NCI-H187 (cell line): ENCODE measurements around the gene MYEOV.

ENCODE experiments used
- DNase-seq, 2 experiments: peaks; one replicate each; lab custom pipeline; 2025; lab: John Stamatoyannopoulos, UW

The MYEOV gene

DNA sequence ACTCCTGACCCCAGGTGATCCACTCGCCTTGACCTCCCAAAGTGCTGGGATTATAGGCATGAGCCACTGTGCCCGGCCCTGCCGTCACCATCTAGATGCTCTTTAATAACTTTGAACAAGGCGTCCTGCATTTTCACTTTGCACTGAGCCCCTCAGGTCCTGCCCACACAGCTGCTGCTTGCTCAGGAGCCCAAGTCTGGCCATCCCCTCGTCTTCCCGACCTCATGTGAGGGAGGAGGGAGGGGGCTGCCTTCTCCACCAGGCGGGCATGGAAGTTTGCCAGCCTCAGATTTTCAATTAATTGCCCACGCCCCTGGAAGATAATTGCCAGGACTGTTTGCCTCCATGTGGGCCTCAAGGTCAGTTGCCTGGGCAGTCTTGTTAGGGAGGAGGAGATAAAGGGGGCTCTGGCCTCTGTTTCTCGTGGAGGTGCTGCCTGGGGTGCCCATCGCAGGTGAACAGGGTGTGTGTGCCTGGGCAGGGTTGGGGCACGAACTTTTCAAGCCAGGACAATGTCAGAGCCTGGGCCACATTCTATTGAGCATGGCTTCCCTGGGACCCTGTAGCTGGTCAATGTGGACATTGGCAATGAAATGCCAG, 27.9 kb upstream of the MYEOV start:
- DNase-seq = no peak

- DNase-seq = no peak
These were observed 26.6 kb upstream of the MYEOV start for GRCh38 chr11:69267395-69267805.

DNA sequence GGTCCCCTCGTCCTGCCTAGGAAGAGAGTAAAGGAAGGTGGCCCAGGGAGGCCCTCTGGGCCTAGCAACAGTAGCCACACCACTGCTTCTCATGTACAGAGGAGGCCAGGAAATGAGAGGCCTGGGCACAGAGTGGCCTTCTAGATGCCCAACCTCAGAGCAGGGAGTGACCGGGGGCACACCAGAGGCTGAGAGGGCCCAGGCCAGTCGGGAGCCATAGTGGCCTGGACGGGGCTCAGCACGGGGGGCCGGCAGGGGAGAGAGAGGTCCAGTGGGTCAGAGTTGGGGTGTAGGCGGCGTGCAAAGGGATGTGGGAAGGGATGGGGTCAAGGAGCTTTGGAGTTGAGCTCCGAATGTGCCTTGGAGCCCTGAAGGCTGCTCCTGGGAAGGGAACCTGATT, 25.0 kb upstream of the MYEOV start:
- DNase-seq = no peak

DNA sequence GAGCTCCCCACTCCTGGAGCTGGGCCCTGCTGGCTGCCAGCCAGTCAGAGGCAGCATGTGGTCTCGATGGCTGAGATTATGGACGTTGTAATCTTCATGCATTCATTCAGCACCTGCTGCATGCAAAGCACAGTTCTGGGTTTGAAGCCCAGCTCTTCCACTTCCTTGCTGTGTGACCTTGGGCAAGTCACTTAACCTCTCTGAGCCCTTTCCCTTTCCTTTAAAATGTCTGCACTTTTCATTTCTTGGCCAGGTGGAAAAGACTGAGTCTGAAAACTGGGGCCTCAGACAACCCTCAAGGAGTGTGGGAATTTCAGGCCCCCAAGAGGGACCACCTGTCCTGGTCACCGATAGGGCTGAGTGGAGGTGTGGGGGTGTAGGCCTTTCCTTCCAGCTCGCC, 24.6 kb upstream of the MYEOV start:
- no peak for DNase-seq

GRCh38 chr11:69269926-69270697, 23.8 kb upstream of the MYEOV start:
- no peak for DNase-seq

DNA sequence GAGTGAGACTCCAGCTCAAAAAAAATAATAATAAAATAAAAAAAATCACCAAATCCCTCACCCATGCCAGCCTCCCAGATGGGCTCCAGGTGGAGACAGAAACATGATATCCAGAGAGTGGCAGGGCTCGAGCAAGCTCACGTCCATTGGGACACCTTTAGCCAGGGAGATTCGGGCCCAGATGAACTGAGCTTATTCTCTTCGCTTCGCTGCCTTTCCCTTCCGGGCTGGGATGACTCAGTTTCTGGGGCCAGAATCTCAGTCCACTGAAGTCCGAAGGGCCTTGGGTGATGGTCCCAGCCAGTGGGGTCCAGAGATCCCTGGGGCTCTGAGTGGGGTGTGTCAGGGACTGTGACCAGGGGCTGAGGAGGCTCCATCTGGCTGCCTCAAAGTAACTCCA, 23.0 kb upstream of the MYEOV start:
- DNase-seq = no peak

GRCh38 chr11:69272055-69272454, 21.9 kb upstream of the MYEOV start:
- DNase-seq = no peak

- DNase-seq = no peak
These were observed 21.0 kb upstream of the MYEOV start for GRCh38 chr11:69272831-69273485.

DNA sequence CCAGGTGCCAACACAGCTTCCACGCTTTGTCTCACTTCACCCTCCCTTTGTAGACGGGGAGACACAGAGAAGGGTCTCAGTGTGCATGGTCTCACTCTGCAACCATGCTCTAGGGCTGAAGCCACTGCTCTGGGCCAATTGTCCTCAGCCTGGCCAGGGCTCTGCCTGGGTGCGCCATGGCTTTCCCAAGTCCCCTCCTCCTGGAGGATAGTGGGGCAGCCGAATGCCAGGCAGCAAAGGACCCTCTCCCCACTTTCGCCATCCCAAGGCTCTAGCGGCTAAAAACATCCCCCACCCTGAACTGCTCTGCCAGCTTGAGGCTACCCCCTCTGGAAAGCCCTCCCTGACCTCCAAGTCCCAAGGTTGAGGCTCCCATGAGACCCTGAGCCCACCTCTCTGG, 20.4 kb upstream of the MYEOV start:
- DNase-seq = no peak

GRCh38 chr11:69274531-69275016, 19.4 kb upstream of the MYEOV start:
- no peak for DNase-seq

- no peak for DNase-seq
These were observed 18.8 kb upstream of the MYEOV start for GRCh38 chr11:69275178-69275577.

DNA sequence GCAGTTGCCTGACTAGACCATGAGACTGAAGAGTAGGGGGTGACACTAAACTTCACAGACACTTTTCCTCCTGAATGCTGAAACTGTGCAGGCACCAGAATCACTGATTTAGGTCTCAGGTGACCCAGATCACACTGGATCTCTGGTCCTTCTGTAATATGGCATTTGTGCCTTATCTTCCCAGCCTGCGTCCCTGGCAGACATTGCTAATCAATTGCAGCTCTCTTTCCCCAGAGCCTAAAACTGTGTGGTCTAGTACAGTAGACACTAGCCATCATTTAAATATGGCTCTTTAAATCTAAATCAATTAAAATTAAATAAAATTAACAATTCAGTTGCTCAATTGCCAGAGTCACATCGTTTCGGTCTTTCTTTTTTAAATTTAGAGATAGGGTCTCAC, 17.8 kb upstream of the MYEOV start:
- DNase-seq = no peak

DNA sequence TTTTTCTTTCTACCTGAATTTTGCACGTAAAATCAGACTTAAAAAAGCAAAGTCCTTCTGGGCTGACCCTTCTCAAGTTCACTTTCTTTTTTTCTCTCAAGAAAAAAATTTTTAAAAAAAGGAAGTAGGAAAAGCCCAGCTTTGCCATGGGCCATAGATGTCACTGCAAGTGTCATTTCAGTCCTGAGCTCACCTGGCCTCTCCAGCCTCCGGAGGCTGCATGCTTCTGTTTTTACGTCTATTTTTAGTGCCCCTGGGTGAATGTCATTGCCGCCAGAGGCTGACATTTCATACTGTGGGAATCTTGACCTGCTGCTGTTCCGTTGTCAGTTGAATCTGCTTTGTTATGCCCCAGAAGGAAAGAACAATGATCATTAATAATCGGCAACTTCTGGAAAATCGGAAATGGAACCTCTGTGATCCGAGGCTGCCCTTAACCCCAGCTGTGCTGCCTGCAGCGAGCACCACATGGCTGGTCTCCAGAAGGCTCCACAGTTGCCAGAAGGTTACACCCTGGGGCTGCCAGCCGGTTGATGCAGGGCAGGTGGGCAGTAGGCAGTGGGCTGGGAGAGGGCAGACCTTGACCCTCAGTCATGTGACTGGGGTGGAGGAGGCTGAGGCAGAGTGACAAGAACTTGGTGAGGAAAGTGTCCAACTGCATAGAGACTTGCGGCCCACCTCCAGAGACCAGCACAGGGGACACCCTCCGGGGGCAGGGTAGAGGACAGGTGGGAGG, 16.7 kb upstream of the MYEOV start:
- DNase-seq = no peak

DNA sequence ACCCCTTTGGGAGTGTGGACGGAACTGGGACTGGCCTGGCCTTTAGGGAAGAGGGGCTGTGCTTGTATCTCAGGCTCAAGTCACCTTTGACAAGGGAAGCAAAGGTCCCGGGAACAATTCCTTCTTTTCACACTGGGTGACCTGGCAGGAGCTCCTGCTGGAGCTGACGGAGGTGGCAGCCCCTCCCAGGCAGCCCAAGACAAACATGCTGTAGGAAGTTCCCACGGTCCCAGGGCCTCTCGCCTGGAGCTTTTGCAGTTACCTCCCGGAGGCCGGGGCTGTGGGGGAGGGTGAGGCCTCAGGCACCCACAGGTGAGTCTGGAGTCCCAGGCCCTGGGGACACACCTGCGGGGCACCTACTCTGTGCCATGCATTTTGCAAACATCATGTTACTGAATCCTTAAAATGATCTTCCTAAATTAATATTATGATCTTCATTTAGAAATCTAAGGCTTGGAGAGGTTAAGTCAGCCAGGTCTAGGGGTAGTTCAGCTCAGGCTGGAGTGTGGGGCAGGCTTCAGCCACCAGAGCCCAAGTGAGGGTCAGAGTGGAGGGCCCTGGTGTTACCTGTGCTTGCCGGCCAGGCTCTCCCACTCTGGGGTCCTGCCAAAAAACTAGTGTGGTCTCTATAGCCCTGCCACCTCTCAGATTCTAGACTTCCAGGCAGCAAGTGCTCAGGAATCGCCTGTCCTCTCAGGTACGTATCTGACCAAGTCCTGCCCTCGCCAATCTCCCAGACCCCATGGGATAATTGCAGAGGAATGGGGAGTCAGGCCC, 15.7 kb upstream of the MYEOV start:
- DNase-seq = no peak

DNA sequence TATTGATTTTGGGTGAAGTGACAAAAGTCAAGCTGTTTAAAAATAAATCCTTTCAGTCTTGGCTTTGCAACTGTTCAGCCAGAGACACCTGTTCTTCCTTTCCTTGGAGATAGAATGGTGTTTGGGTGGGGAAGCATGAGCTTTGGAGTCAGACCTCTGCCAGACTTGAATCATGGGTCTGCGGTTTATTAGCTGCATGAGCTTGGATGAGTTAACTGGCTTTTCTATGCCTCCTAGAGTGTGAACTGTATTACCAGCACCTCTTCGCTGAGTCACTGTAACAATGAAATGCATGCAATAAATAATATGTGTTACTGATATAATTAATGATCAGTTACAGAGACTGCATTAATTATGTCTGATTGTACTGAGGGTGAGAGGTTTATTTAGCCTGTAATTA, 13.5 kb upstream of the MYEOV start:
- no peak for DNase-seq

DNA sequence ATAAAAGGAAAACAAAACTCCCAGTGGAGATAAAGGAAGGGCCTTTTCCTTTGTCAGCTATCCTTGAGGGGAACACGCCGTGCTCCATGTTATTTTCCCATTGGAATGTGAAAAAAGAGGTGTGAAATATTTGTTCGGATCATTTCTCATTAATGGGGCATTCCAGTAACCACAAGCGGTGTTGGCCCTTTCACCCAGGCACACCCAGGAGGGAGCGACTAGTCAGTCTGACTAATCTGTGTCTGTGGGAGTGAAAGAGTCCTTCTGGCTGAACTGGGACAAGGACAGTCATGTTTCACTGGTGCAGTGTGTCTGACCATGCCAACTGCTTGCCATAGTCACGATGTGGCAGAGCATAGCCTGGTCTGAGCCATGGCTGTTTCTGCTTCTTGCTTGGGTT, 13.0 kb upstream of the MYEOV start:
- no peak for DNase-seq

GRCh38 chr11:69283446-69283845, 10.5 kb upstream of the MYEOV start:
- DNase-seq = no peak

DNA sequence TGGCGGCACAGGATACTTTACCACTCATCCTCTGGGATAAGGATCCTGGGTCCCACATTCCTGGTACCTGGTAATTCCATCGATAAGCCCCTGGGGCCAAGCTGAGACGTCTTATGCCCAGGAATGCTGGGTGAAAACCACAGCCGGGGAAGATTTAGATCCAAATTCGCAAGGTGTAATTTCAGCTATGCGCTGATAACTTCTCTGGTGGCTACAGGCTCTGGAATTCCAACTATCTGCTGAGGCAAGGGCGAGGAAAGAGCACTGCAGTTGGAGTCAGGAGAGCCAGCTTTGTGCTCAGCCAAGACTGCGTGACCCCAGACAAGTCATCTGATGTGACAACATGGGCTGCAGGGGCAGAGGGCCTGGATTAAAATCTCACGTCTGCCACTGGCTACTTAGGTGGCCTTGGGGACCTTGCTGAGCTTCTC, 9.9 kb upstream of the MYEOV start:
- no peak for DNase-seq

GRCh38 chr11:69285091-69285490, 8.9 kb upstream of the MYEOV start:
- DNase-seq = no peak

DNA sequence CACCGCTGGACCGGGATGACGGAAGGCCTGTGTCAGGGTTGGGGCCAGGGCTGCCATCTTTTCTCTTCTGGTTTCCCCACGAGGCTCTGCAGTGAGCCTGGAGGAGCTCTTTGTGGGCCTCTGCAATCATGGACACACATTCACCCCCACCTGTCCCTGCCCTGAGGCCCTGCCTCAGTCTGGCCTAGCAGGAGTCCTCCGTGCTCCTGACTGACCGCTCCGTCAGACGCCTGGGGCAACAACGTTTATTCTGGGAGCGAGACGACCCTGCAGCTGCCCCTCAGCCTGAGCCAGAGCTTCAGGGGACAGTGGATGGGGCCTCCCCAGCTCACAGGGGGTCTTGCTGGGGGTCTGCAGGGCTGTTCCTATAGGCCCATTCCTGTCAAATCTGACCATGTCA, 8.2 kb upstream of the MYEOV start:
- DNase-seq = no peak
